H1 (cell line): ENCODE results near the gene CST1. TPM values are rescaled to one million over a fixed set of nuclear protein-coding genes. Genes with fewer than 3 reads are reported as not detected.
"Not testable (repeated sequence)": the region's sequence is repeated elsewhere in the genome, so short reads cannot be mapped to it uniquely, and the experiment has no call there.

Source experiments
- CTCF ChIA-PET: fragments of 300-600 bp; sonication (Branson Sonifier 250); formaldehyde crosslinking; loops from one replicate; lab custom pipeline; 2021; ENCODE audit not compliant: partially characterized antibody; lab: Charles Lee
- POLR2A ChIA-PET: fragments of 300-600 bp; sonication (Branson Sonifier 250); formaldehyde crosslinking; loops from one replicate; lab custom pipeline; 2021; ENCODE audit warnings: inconsistent platforms; ENCODE audit not compliant: partially characterized antibody; lab: Charles Lee
- DNase-seq, 2 experiments: peaks; one replicate each; pipeline versions ENCODE4 v3.0.0 to v3.0.0-alpha.2; 2010 to 2022; ENCODE audit warnings: low spot score in 2 of 2, low read depth in 1 of 2, mixed read lengths in 1 of 2
- FAIRE-seq: peaks from 2 replicates; lab custom pipeline; 2011; peaks lifted over from hg19 to GRCh38; lab: Jason Lieb, UNC
- H2AFZ ChIP-seq: 2 replicates; pipeline ENCODE4 v1.8.1; 2012; ENCODE audit warnings: low read length, inconsistent platforms
- H2AK5ac ChIP-seq: 2 replicates; pipeline ENCODE4 v1.6.1; 2013; ENCODE audit warnings: low read depth, low read length
- H2BK120ac ChIP-seq: replicated peaks from 2 replicates; pipeline ENCODE3; 2013; ENCODE audit warnings: low read depth, low read length, inconsistent platforms
- H2BK12ac ChIP-seq: 2 replicates; pipeline ENCODE4 v1.6.1; 2013; ENCODE audit warnings: low read depth, low read length
- H2BK15ac ChIP-seq: 2 replicates; pipeline ENCODE4 v1.6.1; 2013; ENCODE audit warnings: low read length
- H2BK20ac ChIP-seq: 2 replicates; pipeline ENCODE4 v1.6.1; 2013; ENCODE audit warnings: low read length
- H2BK5ac ChIP-seq: 2 replicates; pipeline ENCODE4 v1.6.1; 2013; ENCODE audit warnings: low read depth, low read length
- H3K14ac ChIP-seq: 2 replicates; pipeline ENCODE4 v1.6.1; 2013; ENCODE audit warnings: inconsistent platforms; ENCODE audit not compliant: insufficient read length
- H3K18ac ChIP-seq: 2 replicates; pipeline ENCODE4 v1.6.1; 2013; ENCODE audit warnings: low read length; ENCODE audit errors: extremely low read depth
- H3K23ac ChIP-seq: 2 replicates; pipeline ENCODE4 v1.6.1; 2013; ENCODE audit warnings: inconsistent platforms; ENCODE audit not compliant: insufficient read length
- H3K23me2 ChIP-seq: 2 replicates; pipeline ENCODE4 v1.6.1; 2013; ENCODE audit warnings: low read depth, low read length
- H3K27ac ChIP-seq: 2 replicates; pipeline ENCODE4 v1.6.1; 2011; ENCODE audit warnings: low read depth, low read length, inconsistent platforms
- H3K27me3 ChIP-seq, 4 experiments: replicated peaks in 1 of 4; 1 replicate in 1 of 4; 2 replicates in 3 of 4; pipeline versions ENCODE4 v1.6.1 to v1.8.1; 2011 to 2013; ENCODE audit warnings: low read length in 3 of 4, mild to moderate bottlenecking in 3 of 4, inconsistent platforms in 2 of 4, mixed read lengths in 2 of 4, moderate library complexity in 1 of 4; ENCODE audit not compliant: control insufficient read depth in 3 of 4, insufficient read depth in 3 of 4; ENCODE audit errors: extremely low read depth in 1 of 4
- H3K36me3 ChIP-seq, 4 experiments: 2 replicates each; pipeline versions ENCODE4 v1.6.1 to v1.8.1; 2011 to 2013; ENCODE audit warnings: mild to moderate bottlenecking in 4 of 4, low read length in 3 of 4, moderate library complexity in 2 of 4, control low read depth in 1 of 4, inconsistent platforms in 1 of 4; ENCODE audit not compliant: insufficient read depth in 4 of 4, control insufficient read depth in 2 of 4
- H3K4ac ChIP-seq: replicated peaks from 2 replicates; pipeline ENCODE3; 2013; ENCODE audit warnings: low read length, low read depth, mixed read lengths, inconsistent platforms; ENCODE audit not compliant: insufficient read length
- H3K4me1 ChIP-seq, 4 experiments: replicated peaks in 1 of 4; 1 replicate in 1 of 4; 2 replicates in 3 of 4; pipeline versions ENCODE4 v1.6.1 to v1.8.1; 2011 to 2013; ENCODE audit warnings: low read length in 3 of 4, inconsistent platforms in 2 of 4, mixed read lengths in 1 of 4; ENCODE audit not compliant: insufficient read depth in 4 of 4, control insufficient read depth in 3 of 4
- H3K4me2 ChIP-seq, 2 experiments: 2 replicates each; pipeline versions ENCODE4 v1.6.1 to v1.8.1; 2011 to 2013; ENCODE audit warnings: low read depth in 2 of 2, low read length in 2 of 2, control low read depth in 1 of 2, inconsistent platforms in 1 of 2, mild to moderate bottlenecking in 1 of 2; ENCODE audit not compliant: insufficient read depth in 1 of 2
- H3K4me3 ChIP-seq, 4 experiments: fragments of 200-600, 300-600 bp in 1 of 4; sonication (generic), shearing (Covaris generic), sonication (Bioruptor Twin) in 1 of 4; 2 replicates each; pipeline versions ENCODE4 v1.5.1 to v1.8.1; 2011 to 2016; ENCODE audit warnings: low read length in 4 of 4, low read depth in 3 of 4, control low read depth in 2 of 4, inconsistent platforms in 2 of 4, mild to moderate bottlenecking in 2 of 4, mixed read lengths in 1 of 4, moderate library complexity in 1 of 4; ENCODE audit not compliant: insufficient read depth in 2 of 4; ENCODE audit errors: extremely low read depth in 1 of 4
- H3K56ac ChIP-seq: replicated peaks from 2 replicates; pipeline ENCODE3; 2013; ENCODE audit warnings: low read depth, mild to moderate bottlenecking, mixed read lengths, low read length, inconsistent platforms; ENCODE audit not compliant: insufficient read length
- H3K79me1 ChIP-seq: 2 replicates; pipeline ENCODE4 v1.6.1; 2013; ENCODE audit warnings: low read depth, low read length, control low read depth
- H3K79me2 ChIP-seq, 2 experiments: 2 replicates each; pipeline versions ENCODE4 v1.6.1 to v1.8.1; 2012 to 2013; ENCODE audit warnings: low read length in 2 of 2, mild to moderate bottlenecking in 2 of 2, inconsistent platforms in 1 of 2; ENCODE audit not compliant: insufficient read depth in 2 of 2, control insufficient read depth in 1 of 2
- H3K9ac ChIP-seq, 4 experiments: replicated peaks in 1 of 4; 1 replicate in 1 of 4; 2 replicates in 3 of 4; pipeline versions ENCODE4 v1.6.1 to v1.8.1; 2011 to 2013; ENCODE audit warnings: low read depth in 3 of 4, low read length in 3 of 4, control low read depth in 2 of 4, mild to moderate bottlenecking in 2 of 4, moderate library complexity in 2 of 4, inconsistent platforms in 1 of 4; ENCODE audit errors: extremely low read depth in 1 of 4
- H3K9me3 ChIP-seq, 2 experiments: 2 replicates each; pipeline versions ENCODE4 v1.6.1 to v1.8.1; 2012 to 2013; ENCODE audit warnings: mild to moderate bottlenecking in 2 of 2, moderate library complexity in 2 of 2, control low read depth in 1 of 2, inconsistent platforms in 1 of 2, low read depth in 1 of 2, low read length in 1 of 2, mixed read lengths in 1 of 2; ENCODE audit not compliant: insufficient read depth in 2 of 2
- H4K20me1 ChIP-seq, 2 experiments: replicated peaks in 1 of 2; 2 replicates each; pipeline versions ENCODE3 to v1.8.1; 2011 to 2013; ENCODE audit warnings: inconsistent platforms in 2 of 2, low read length in 2 of 2, mild to moderate bottlenecking in 1 of 2; ENCODE audit not compliant: insufficient read depth in 2 of 2, control insufficient read depth in 1 of 2
- H4K5ac ChIP-seq: 2 replicates; pipeline ENCODE4 v1.6.1; 2013; ENCODE audit warnings: low read length, low read depth, mixed read lengths, inconsistent platforms; ENCODE audit not compliant: insufficient read length
- H4K8ac ChIP-seq: 2 replicates; pipeline ENCODE4 v1.8.0; 2013; ENCODE audit warnings: mild to moderate bottlenecking, moderate library complexity, low read length, inconsistent platforms; ENCODE audit not compliant: insufficient read depth; ENCODE audit errors: extremely low read depth
- H4K91ac ChIP-seq: replicated peaks from 2 replicates; pipeline ENCODE3; 2013; ENCODE audit warnings: low read length, mixed read lengths, inconsistent platforms; ENCODE audit not compliant: insufficient read length
- WGBS, 2 experiments: shearing (Covaris generic) in 1 of 2; methylation state at CpG; one replicate each; pipeline versions ENCODE4 v1.1.6 to v1.1.7; 2013 to 2015; ENCODE audit warnings: low lambda C conversion rate in 2 of 2, mixed read lengths in 2 of 2, inconsistent platforms in 1 of 2, low coverage in 1 of 2, missing lambda C conversion rate in 1 of 2; ENCODE audit not compliant: insufficient replicate concordance in 2 of 2, insufficient coverage in 1 of 2, insufficient read length in 1 of 2; ENCODE audit errors: extremely low coverage in 1 of 2, missing lambda C conversion rate in 1 of 2; 5-methylcytosine and 5-hydroxymethylcytosine counted together
- polyA plus RNA-seq, 7 experiments: library from polyadenylated mRNA; depleted of rRNA in 3 of 7; stranded (reverse) in 5 of 7; unstranded in 2 of 7; fragments of >200 nt in 5 of 7; fragments of 200-250 nt in 2 of 7; gene quantifications; 1 replicate in 5 of 7; 2 replicates in 1 of 7; 4 replicates in 1 of 7; pipeline versions ENCODE4 v1.2.1 to v1.2.3, GENCODE V29; 2011 to 2013; ENCODE audit warnings: missing spikeins in 2 of 7, mixed read lengths in 2 of 7
- total RNA-seq: library from RNA; stranded (reverse); fragmentation: NEBNext Ultra II Directional; extraction: Animal tissue kit (Norgen Biotek cat#: 25700); gene quantifications from 2 replicates; pipeline ENCODE4 v1.2.1, GENCODE V29; 2021

Gene CST1
- total and polyA plus RNA-seq, 2 of the 8 experiments (the other 6 are each of a cell fraction or from before 2014, with no cell fraction given) = 2.3 to 2.9 TPM

DNA sequence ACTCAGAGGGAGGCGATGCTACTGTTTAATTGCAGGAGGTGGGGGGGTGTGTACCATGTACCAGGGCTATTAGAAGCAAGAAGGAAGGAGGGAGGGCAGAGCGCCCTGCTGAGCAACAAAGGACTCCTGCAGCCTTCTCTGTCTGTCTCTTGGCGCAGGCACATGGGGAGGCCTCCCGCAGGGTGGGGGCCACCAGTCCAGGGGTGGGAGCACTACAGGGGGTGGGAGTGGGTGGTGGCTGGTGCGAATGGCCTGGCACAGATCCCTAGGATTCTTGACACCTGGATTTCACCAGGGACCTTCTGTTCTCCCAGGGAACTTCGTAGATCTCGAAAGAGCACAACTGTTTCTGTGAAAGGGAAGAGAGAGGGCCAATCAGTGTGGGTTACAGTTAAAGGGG, 3.2 kb downstream of the CST1 start:
- FAIRE-seq, H4K91ac ChIP-seq, H3K27me3 ChIP-seq, H2BK5ac ChIP-seq, H3K9me3 ChIP-seq, DNase-seq, H3K4me1 ChIP-seq, H4K5ac ChIP-seq, H3K56ac ChIP-seq, H3K4ac ChIP-seq, H3K9ac ChIP-seq, CTCF ChIA-PET, H3K18ac ChIP-seq, H3K36me3 ChIP-seq, H2AK5ac ChIP-seq, H4K8ac ChIP-seq, H3K4me2 ChIP-seq, H3K4me3 ChIP-seq, H3K27ac ChIP-seq, H3K79me2 ChIP-seq, H3K23ac ChIP-seq, H2AFZ ChIP-seq, H2BK120ac ChIP-seq, H4K20me1 ChIP-seq, H2BK12ac ChIP-seq, H2BK20ac ChIP-seq, H3K14ac ChIP-seq, H3K23me2 ChIP-seq, POLR2A ChIA-PET, H3K79me1 ChIP-seq: not testable (repeated sequence)
- WGBS, 2 experiments = no CpG with 5 or more reads among the region's 7 CpGs
- H2BK15ac ChIP-seq = peak overlapping the region; percentile 61; the same call in 1 of the 2 replicates

DNA sequence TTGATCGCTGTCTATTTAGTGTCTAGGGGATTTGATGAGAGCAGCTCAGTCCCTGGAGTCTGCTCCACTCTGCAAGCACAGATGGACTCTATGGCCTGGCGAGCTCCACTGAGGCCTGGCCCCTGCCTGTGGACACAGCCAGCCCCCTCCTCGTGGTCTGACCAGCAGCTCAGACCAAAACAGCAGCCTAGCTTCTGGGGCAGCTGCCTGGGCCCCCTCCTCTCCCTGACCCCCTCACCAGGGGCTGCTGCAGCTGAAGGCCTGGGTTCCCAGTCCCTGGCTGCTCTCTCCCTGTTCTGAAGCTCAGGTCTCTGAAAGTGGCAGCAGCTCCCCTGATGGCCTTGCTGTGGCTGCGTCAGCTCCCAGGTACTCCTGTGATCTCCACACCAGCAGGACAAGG, 3.6 kb downstream of the CST1 start:
- H3K4me1 ChIP-seq, H4K20me1 ChIP-seq, H3K27me3 ChIP-seq, H2BK15ac ChIP-seq, H3K56ac ChIP-seq, H3K9ac ChIP-seq, H3K79me2 ChIP-seq, H3K23ac ChIP-seq, H3K9me3 ChIP-seq, DNase-seq, H4K91ac ChIP-seq, CTCF ChIA-PET, H3K79me1 ChIP-seq, H3K23me2 ChIP-seq, H2AFZ ChIP-seq, FAIRE-seq, H3K36me3 ChIP-seq, H3K4me2 ChIP-seq, POLR2A ChIA-PET, H2BK120ac ChIP-seq, H3K4ac ChIP-seq, H3K27ac ChIP-seq, H2BK20ac ChIP-seq, H2AK5ac ChIP-seq, H4K8ac ChIP-seq, H2BK5ac ChIP-seq, H3K4me3 ChIP-seq, H3K14ac ChIP-seq, H3K18ac ChIP-seq, H4K5ac ChIP-seq, H2BK12ac ChIP-seq: not testable (repeated sequence)
- 72% methylated on average over 4 of the region's 4 CpGs; no CpG with 5 or more reads in 1 of the 2 experiments for WGBS, 2 experiments
